HEK293 (cell line): ENCODE results near the gene MPP7.
"Not testable (repeated sequence)": the region's sequence is repeated elsewhere in the genome, so short reads cannot be mapped to it uniquely, and the experiment has no call there.

Experiments used
- CTCF ChIA-PET: fragments of 350-600 bp; formaldehyde crosslinking; extraction: SDS; loops from one replicate; lab custom pipeline; 2021; ENCODE audit warnings: antibody characterized with exemption; lab: Yijun Ruan, JAX
- POLR2A ChIA-PET: fragments of 300-600 bp; formaldehyde crosslinking; extraction: SDS; loops from one replicate; lab custom pipeline; 2020; ENCODE audit warnings: antibody characterized with exemption, inconsistent platforms; lab: Yijun Ruan, JAX
- H3K27ac ChIP-seq: fragments of 200-500 bp; sonication (Bioruptor generic); 2 replicates; pipeline ENCODE4 v1.5.1; 2014; ENCODE audit warnings: low read depth, low read length, control low read depth, inconsistent platforms; ENCODE audit errors: extremely low read depth
- H3K36me3 ChIP-seq, 2 experiments: fragments of 200-500 bp in 1 of 2; sonication (Bioruptor generic) in 1 of 2; 1 replicate in 1 of 2; 2 replicates in 1 of 2; pipeline ENCODE4 v1.5.1; 2014 to 2017; ENCODE audit warnings: inconsistent platforms in 2 of 2, low read length in 2 of 2; ENCODE audit not compliant: control insufficient read depth in 2 of 2, insufficient read depth in 1 of 2
- H3K4me1 ChIP-seq: fragments of 200-500 bp; sonication (Bioruptor generic); 2 replicates; pipeline ENCODE4 v1.5.1; 2014; ENCODE audit warnings: mild to moderate bottlenecking, low read length, inconsistent platforms; ENCODE audit not compliant: control insufficient read depth, insufficient read depth
- H3K4me3 ChIP-seq: 2 replicates; pipeline ENCODE4 v1.5.1; 2011; ENCODE audit warnings: low read depth, mild to moderate bottlenecking, control low read depth, low read length, moderate library complexity
- H3K9me3 ChIP-seq: fragments of 200-500 bp; sonication (Bioruptor generic); 2 replicates; pipeline ENCODE4 v1.5.1; 2014; ENCODE audit warnings: low read depth, low read length, inconsistent platforms; ENCODE audit not compliant: control insufficient read depth, insufficient read depth
- PRDM6 ChIP-seq: fragments of 450-650 bp; formaldehyde crosslinking; IDR thresholded peaks from 2 replicates; pipeline ENCODE4 v1.5.1; 2017; ENCODE audit warnings: missing biosample characterization, missing genetic modification characterization
- ZNF140 ChIP-seq: fragments of 450-650 bp; formaldehyde crosslinking; IDR thresholded peaks from 2 replicates; pipeline ENCODE4 v1.5.1; 2016; ENCODE audit warnings: missing biosample characterization, missing genetic modification characterization
- ZNF146 ChIP-seq: fragments of 450-650 bp; formaldehyde crosslinking; IDR thresholded peaks from 2 replicates; pipeline ENCODE4 v1.5.1; 2016; ENCODE audit warnings: missing biosample characterization, missing genetic modification characterization
- ZNF211 ChIP-seq: fragments of 450-650 bp; formaldehyde crosslinking; IDR thresholded peaks from 2 replicates; pipeline ENCODE4 v1.5.1; 2016; ENCODE audit warnings: low read depth, missing biosample characterization, missing genetic modification characterization
- ZNF274 ChIP-seq, 2 experiments: fragments of 200-500 bp in 1 of 2; fragments of 450-650 bp in 1 of 2; sonication (Bioruptor generic) in 1 of 2; formaldehyde crosslinking in 1 of 2; IDR thresholded peaks; 2 replicates each; pipeline versions ENCODE4 v1.5.1 to v1.6.1; 2014 to 2016; ENCODE audit warnings: borderline replicate concordance in 1 of 2, inconsistent platforms in 1 of 2, low read length in 1 of 2, missing biosample characterization in 1 of 2, missing genetic modification characterization in 1 of 2
- ZNF404 ChIP-seq: fragments of 450-650 bp; formaldehyde crosslinking; IDR thresholded peaks from 2 replicates; pipeline ENCODE4 v1.5.1; 2017; ENCODE audit warnings: missing biosample characterization, missing genetic modification characterization
- ZNF580 ChIP-seq: fragments of 450-650 bp; formaldehyde crosslinking; IDR thresholded peaks from 2 replicates; pipeline ENCODE4 v1.5.1; 2016; ENCODE audit warnings: missing biosample characterization, missing genetic modification characterization
- ZNF596 ChIP-seq: fragments of 450-650 bp; IDR thresholded peaks from 2 replicates; pipeline ENCODE4 v1.5.0; 2018; ENCODE audit warnings: missing biosample characterization, mild to moderate bottlenecking, missing genetic modification characterization, moderate library complexity
- ZNF626 ChIP-seq: fragments of 450-650 bp; sonication (Bioruptor Pico); formaldehyde crosslinking; IDR thresholded peaks from 2 replicates; pipeline ENCODE4 v1.5.1; 2018; ENCODE audit warnings: missing biosample characterization, missing genetic modification characterization, inconsistent platforms
- ZNF639 ChIP-seq: fragments of 450-650 bp; formaldehyde crosslinking; IDR thresholded peaks from 2 replicates; pipeline ENCODE4 v1.5.1; 2016; ENCODE audit warnings: missing biosample characterization, missing genetic modification characterization
- ZSCAN4 ChIP-seq: fragments of 450-650 bp; formaldehyde crosslinking; IDR thresholded peaks from 2 replicates; pipeline ENCODE4 v1.5.1; 2017; ENCODE audit warnings: missing biosample characterization, missing genetic modification characterization

MPP7 gene

GRCh38 chr10:28341679-28342078 lies 38.8 kb upstream of the MPP7 start:
- H3K9me3 ChIP-seq, POLR2A ChIA-PET, H3K36me3 ChIP-seq, H3K27ac ChIP-seq, H3K4me1 ChIP-seq, H3K4me3 ChIP-seq: not testable (repeated sequence)
- peak; percentile 87 for TF ChIP-seq ZNF146 (tag by site-specific recombination)
- peak; percentile 77; the same call in 1 of the 2 replicates for TF ChIP-seq ZNF580 (tag by site-specific recombination)
- CTCF ChIA-PET, result interaction anchor here (0.9 to 1.0 kb wide), 2 partner anchors 8 to 40 kb away, joined by 3 read pairs; no protein-coding TSS in a partner anchor

- ChIA-PET POLR2A (no interaction called here), CTCF (interaction anchor here (0.8 kb wide), 1 partner anchor 9 kb away, joined by 6 read pairs; no protein-coding TSS in a partner anchor)
- Histone ChIP-seq H3K27ac (no peak overlapping the region), H3K4me1 (0 out of 2 replicates have a peak, but pooled peaks cover 5% of the 10 kb centered on the region), H3K36me3 (no peaks in the 10 kb centered on the region), H3K4me3 (no peak overlapping the region), H3K9me3 (no peaks in the 10 kb centered on the region)
- TF ChIP-seq ZNF211 (tag by site-specific recombination), result no peak
Measured at GRCh38 chr10:28332726-28333125, 29.9 kb upstream of the MPP7 start.

GRCh38 chr10:28331841-28332240 lies 29.0 kb upstream of the MPP7 start:
- H3K27ac ChIP-seq, result no peak overlapping the region
- CTCF ChIA-PET, result interaction anchor here (0.7 to 1.4 kb wide), 2 partner anchors 50 to 51 kb away, joined by 4 read pairs; no protein-coding TSS in a partner anchor

More at GRCh38 chr10:28331841-28332240, 29.0 kb upstream of the MPP7 start:
- Histone ChIP-seq H3K9me3 (no peaks in the 10 kb centered on the region), H3K4me3 (no peak overlapping the region), H3K36me3 (no peaks in the 10 kb centered on the region), H3K4me1 (peaks cover 13% of the 10 kb centered on the region)
- POLR2A ChIA-PET, result no interaction called here
- TF ChIP-seq ZNF626 (tag by site-specific recombination) (no peak), ZNF639 (tag by site-specific recombination) (no peak), ZNF140 (tag by site-specific recombination) (no peak), PRDM6 (tag by site-specific recombination) (peak; percentile 77), ZNF404 (tag by site-specific recombination) (no peak), ZNF596 (tag by site-specific recombination) (no peak), ZNF274 (IDR thresholded peaks at IDR 0.05; ENCODE audit: low read length) (no peak), ZNF274 (tag by site-specific recombination; IDR thresholded peaks at IDR 0.05; ENCODE audit: borderline replicate concordance) (no peak), ZSCAN4 (0 out of 2 replicates have a peak, but pooled peaks have one; percentile 26)
- TF ChIP-seq, all 188 proteins: peak for 2
